H1 (cell line): ENCODE results near the gene VWA5B2. TPM values are rescaled to one million over a fixed set of nuclear protein-coding genes. Genes with fewer than 3 reads are reported as not detected.
A peak's percentile ranks its signal among the peaks of the same experiment; 100 is the strongest.

Experiments
- ATF2 ChIP-seq: IDR thresholded peaks from 2 replicates; pipeline ENCODE4 v1.6.1; 2012; ENCODE audit warnings: low read length, inconsistent platforms
- CTBP2 ChIP-seq: IDR thresholded peaks from 2 replicates; pipeline ENCODE4 v1.7.0; 2011; ENCODE audit warnings: borderline replicate concordance, mild to moderate bottlenecking, moderate library complexity, mixed read lengths, low read length; ENCODE audit not compliant: insufficient read depth, insufficient read length
- CTCF ChIP-seq, 3 experiments: IDR thresholded peaks; 1 replicate in 2 of 3; 2 replicates in 1 of 3; pipeline versions ENCODE4 v1.5.1 to v1.6.1; 2011; ENCODE audit warnings: low read length in 3 of 3, mild to moderate bottlenecking in 3 of 3, inconsistent platforms in 2 of 3, low read depth in 1 of 3, moderate library complexity in 1 of 3; ENCODE audit not compliant: insufficient read depth in 1 of 3; ENCODE audit errors: control extremely low read depth in 1 of 3
- JUND ChIP-seq: IDR thresholded peaks from 2 replicates; pipeline ENCODE4 v1.6.1; 2011; ENCODE audit warnings: mild to moderate bottlenecking, improper control_type of control experiment, low read length
- KDM1A ChIP-seq: fragments of 200-600, 300-600 bp; sonication (generic); IDR thresholded peaks from 2 replicates; pipeline ENCODE4 v1.7.1; 2016; ENCODE audit warnings: mild to moderate bottlenecking, low read length, borderline replicate concordance
- MAX ChIP-seq: IDR thresholded peaks from 2 replicates; pipeline ENCODE4 v1.6.1; 2012; ENCODE audit warnings: inconsistent platforms
- NRF1 ChIP-seq: IDR thresholded peaks from 2 replicates; pipeline ENCODE4 v1.6.1; 2011; ENCODE audit warnings: mild to moderate bottlenecking, low read depth, low read length, improper control_type of control experiment
- POLR2A ChIP-seq, 2 experiments: IDR thresholded peaks; 1 replicate in 1 of 2; 2 replicates in 1 of 2; pipeline ENCODE4 v1.6.1; 2011; ENCODE audit warnings: low read depth in 2 of 2, low read length in 2 of 2, mild to moderate bottlenecking in 2 of 2; ENCODE audit errors: control extremely low read depth in 1 of 2
- RXRA ChIP-seq: IDR thresholded peaks from 2 replicates; pipeline ENCODE4 v1.6.1; 2011; ENCODE audit warnings: low read depth, mild to moderate bottlenecking, low read length, moderate library complexity; ENCODE audit not compliant: insufficient read depth
- SIN3A ChIP-seq, 2 experiments: IDR thresholded peaks in 1 of 2; conservative IDR thresholded peaks in 1 of 2; 2 replicates each; pipeline ENCODE4 v1.6.1; 2011 to 2012; ENCODE audit warnings: low read length in 2 of 2, improper control_type of control experiment in 1 of 2, low read depth in 1 of 2, mild to moderate bottlenecking in 1 of 2
- SP2 ChIP-seq: IDR thresholded peaks from 2 replicates; pipeline ENCODE4 v1.6.1; 2012; ENCODE audit warnings: mild to moderate bottlenecking, low read length, inconsistent platforms
- SUZ12 ChIP-seq: fragments of 200-600 bp; sonication (generic); IDR thresholded peaks from 2 replicates; pipeline ENCODE4 v1.6.1; 2012; ENCODE audit warnings: mild to moderate bottlenecking, inconsistent platforms, low read length, moderate library complexity, mixed read lengths
- TCF12 ChIP-seq: IDR thresholded peaks from 2 replicates; pipeline ENCODE4 v1.6.1; 2011; ENCODE audit warnings: low read depth, mild to moderate bottlenecking, low read length
- TEAD4 ChIP-seq: IDR thresholded peaks from 2 replicates; pipeline ENCODE4 v1.6.1; 2012; ENCODE audit warnings: low read depth, low read length, inconsistent platforms, mixed read lengths
- USF2 ChIP-seq: IDR thresholded peaks from 2 replicates; pipeline ENCODE4 v1.6.1; 2011; ENCODE audit warnings: low read length, improper control_type of control experiment
- YY1 ChIP-seq: IDR thresholded peaks from 2 replicates; pipeline ENCODE4 v1.6.1; 2011; ENCODE audit warnings: low read depth, mild to moderate bottlenecking, low read length
- polyA plus RNA-seq, 7 experiments: library from polyadenylated mRNA; depleted of rRNA in 3 of 7; stranded (reverse) in 5 of 7; unstranded in 2 of 7; fragments of >200 nt in 5 of 7; fragments of 200-250 nt in 2 of 7; gene quantifications; 1 replicate in 5 of 7; 2 replicates in 1 of 7; 4 replicates in 1 of 7; pipeline versions ENCODE4 v1.2.1 to v1.2.3, GENCODE V29; 2011 to 2013; ENCODE audit warnings: missing spikeins in 2 of 7, mixed read lengths in 2 of 7
- total RNA-seq: library from RNA; stranded (reverse); fragmentation: NEBNext Ultra II Directional; extraction: Animal tissue kit (Norgen Biotek cat#: 25700); gene quantifications from 2 replicates; pipeline ENCODE4 v1.2.1, GENCODE V29; 2021

The VWA5B2 gene
- total and polyA plus RNA-seq, 2 of the 8 experiments (the other 6 are each of a cell fraction or from before 2014, with no cell fraction given) = 0.53 to 0.56 TPM

GRCh38 chr3:184261854-184262763 lies 32.7 kb downstream of the VWA5B2 start (continued):
- TF ChIP-seq CTCF (IDR thresholded peaks at IDR 0.05; ENCODE audit: control extremely low read depth in 1 of 3, insufficient read depth in 1 of 3, low read depth in 1 of 3, low read length in 3 of 3) (no peak), YY1 (peak; percentile 47; the same call in 1 of the 2 replicates), SP2 (no peak), NRF1 (no peak), JUND (no peak), SUZ12 (peak; percentile 60; the same call in 1 of the 2 replicates), SIN3A (conservative IDR thresholded peaks at IDR 0.05 in 1 of 2, IDR thresholded peaks at IDR 0.05 in 1 of 2; ENCODE audit: low read depth in 1 of 2, low read length in 2 of 2) (peak in 1 of 2 experiments; percentile 41; a peak in 1 of 4 replicates), CTBP2 (no peak), RXRA (no peak), ATF2 (no peak), USF2 (no peak), KDM1A (no peak), TCF12 (no peak), POLR2A (IDR thresholded peaks at IDR 0.05; ENCODE audit: control extremely low read depth in 1 of 2, low read depth in 2 of 2, low read length in 2 of 2) (peak in 1 of 2 experiments; percentile 71; a peak in 1 of 3 replicates), MAX (peak; percentile 79), TEAD4 (no peak)
